Activated CD8-positive, alpha-beta memory T cell treated with anti-CD3 and anti-CD28 coated beads, Interleukin-2, amount 50 U/mL, for 48 hours (primary cell): ENCODE results near the gene TIAM1.

Experiments
- DNase-seq: peaks from one replicate; pipeline ENCODE4 v3.0.0-alpha.2; 2020

Gene TIAM1

GRCh38 chr21:31161157-31161556 lies 182.9 kb downstream of the TIAM1 start:
- DNase-seq: no peak

GRCh38 chr21:31159808-31160207 lies 184.3 kb downstream of the TIAM1 start:
- DNase-seq: no peak

- no peak for DNase-seq
These were observed 185.1 kb downstream of the TIAM1 start for GRCh38 chr21:31158789-31159581.

- no peak for DNase-seq
These were observed 186.3 kb downstream of the TIAM1 start for GRCh38 chr21:31157756-31158155.

GRCh38 chr21:31156662-31157061 lies 187.4 kb downstream of the TIAM1 start:
- DNase-seq: no peak

GRCh38 chr21:31156169-31156568 lies 187.9 kb downstream of the TIAM1 start:
- DNase-seq: no peak

GRCh38 chr21:31151156-31152045 lies 192.7 kb downstream of the TIAM1 start:
- no peak for DNase-seq

GRCh38 chr21:31145274-31145673 lies 198.8 kb downstream of the TIAM1 start:
- DNase-seq: no peak

GRCh38 chr21:31143036-31143435 lies 201.0 kb downstream of the TIAM1 start:
- DNase-seq: no peak

GRCh38 chr21:31142600-31142999 lies 201.5 kb downstream of the TIAM1 start:
- no peak for DNase-seq

GRCh38 chr21:31141389-31142000 lies 202.6 kb downstream of the TIAM1 start:
- DNase-seq: no peak

GRCh38 chr21:31140676-31141075 lies 203.4 kb downstream of the TIAM1 start:
- DNase-seq: no peak

GRCh38 chr21:31140025-31140424 lies 204.0 kb downstream of the TIAM1 start:
- no peak for DNase-seq

- no peak for DNase-seq
These were observed 206.1 kb downstream of the TIAM1 start for GRCh38 chr21:31137960-31138359.

- DNase-seq: no peak
These were observed 207.2 kb downstream of the TIAM1 start for GRCh38 chr21:31136891-31137290.

- no peak for DNase-seq
These were observed 208.4 kb downstream of the TIAM1 start for GRCh38 chr21:31135531-31136184.

GRCh38 chr21:31133243-31133830 lies 210.7 kb downstream of the TIAM1 start:
- DNase-seq: no peak

- DNase-seq: no peak
These were observed 211.4 kb downstream of the TIAM1 start for GRCh38 chr21:31132574-31133242.

- no peak for DNase-seq
These were observed 213.2 kb downstream of the TIAM1 start for GRCh38 chr21:31130821-31131220.

GRCh38 chr21:31128234-31128633 lies 215.8 kb downstream of the TIAM1 start:
- DNase-seq: no peak

- DNase-seq: no peak
These were observed 220.1 kb downstream of the TIAM1 start for GRCh38 chr21:31124010-31124409.

- DNase-seq: no peak
These were observed 224.9 kb downstream of the TIAM1 start for GRCh38 chr21:31119199-31119598.
